Cardiac fibroblast (primary cell): Measurements from ENCODE around the gene SUPT5H.

Experiments
- DNase-seq, 2 donors: peaks; one replicate each; pipeline versions ENCODE4 v3.0.0 to v3.0.0-alpha.2; 2010; ENCODE audit warnings: low read depth in 2 of 2
- H3K4me3 ChIP-seq, 2 donors: replicated peaks in 1 of 2; 1 replicate in 1 of 2; 2 replicates in 1 of 2; pipeline ENCODE4 v1.5.1; 2011; ENCODE audit warnings: low read depth in 2 of 2, low read length in 2 of 2, mild to moderate bottlenecking in 2 of 2, moderate library complexity in 1 of 2
- CTCF ChIP-seq: IDR thresholded peaks from one replicate; pipeline ENCODE4 v1.5.1; 2011; ENCODE audit warnings: low read depth, mild to moderate bottlenecking, low read length, inconsistent platforms

SUPT5H gene

DNA sequence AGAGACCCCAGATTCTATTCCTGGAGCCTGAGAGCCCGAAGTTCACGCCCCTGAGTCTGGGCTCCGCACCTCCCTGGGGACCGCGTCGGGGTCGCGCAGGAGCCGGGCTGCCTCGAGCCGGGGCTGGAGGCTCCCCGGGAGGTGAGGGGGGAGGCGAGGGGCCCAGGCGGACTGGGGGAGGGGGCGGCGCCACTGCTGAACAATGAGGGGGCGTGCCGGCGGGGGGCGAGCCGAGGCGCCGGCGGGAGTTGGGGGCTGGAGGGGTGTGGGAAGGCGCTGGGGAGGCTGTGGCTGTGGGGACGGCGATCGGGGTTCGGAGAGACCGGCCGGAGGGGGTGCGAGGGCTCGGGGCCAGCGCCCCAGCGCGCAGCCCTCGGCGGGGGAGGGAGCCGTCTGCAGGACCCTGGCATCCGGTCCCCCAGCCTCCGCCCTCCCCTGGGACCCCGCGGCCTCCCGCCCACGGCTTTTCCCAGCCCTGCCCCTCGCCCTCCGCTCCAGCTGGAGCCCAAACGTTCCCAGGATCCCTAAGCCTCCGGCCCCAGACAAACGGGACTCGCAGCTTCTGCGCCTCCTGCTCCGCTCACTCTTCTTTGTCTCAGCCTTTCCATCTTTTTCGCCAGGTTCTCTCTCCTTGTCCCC is 32.0 kb upstream of the SUPT5H start:
- TF ChIP-seq CTCF, result no peak
- DNase-seq, result peak; percentile 57 to 83
- H3K4me3 ChIP-seq, result peak overlapping the region; percentile 84 to 87

GRCh38 chr19:39413911-39414608 is 31.3 kb upstream of the SUPT5H start:
- peak in 1 of 2 donors; percentile 43 for DNase-seq
- TF ChIP-seq CTCF, result peak; percentile 34
- H3K4me3 ChIP-seq, result peak overlapping the region; percentile 84 to 87

GRCh38 chr19:39415111-39416046 is 30.0 kb upstream of the SUPT5H start:
- no peak for DNase-seq
- TF ChIP-seq CTCF, result peak; percentile 2
- H3K4me3 ChIP-seq, result peak overlapping the region; percentile 84 to 87

DNA sequence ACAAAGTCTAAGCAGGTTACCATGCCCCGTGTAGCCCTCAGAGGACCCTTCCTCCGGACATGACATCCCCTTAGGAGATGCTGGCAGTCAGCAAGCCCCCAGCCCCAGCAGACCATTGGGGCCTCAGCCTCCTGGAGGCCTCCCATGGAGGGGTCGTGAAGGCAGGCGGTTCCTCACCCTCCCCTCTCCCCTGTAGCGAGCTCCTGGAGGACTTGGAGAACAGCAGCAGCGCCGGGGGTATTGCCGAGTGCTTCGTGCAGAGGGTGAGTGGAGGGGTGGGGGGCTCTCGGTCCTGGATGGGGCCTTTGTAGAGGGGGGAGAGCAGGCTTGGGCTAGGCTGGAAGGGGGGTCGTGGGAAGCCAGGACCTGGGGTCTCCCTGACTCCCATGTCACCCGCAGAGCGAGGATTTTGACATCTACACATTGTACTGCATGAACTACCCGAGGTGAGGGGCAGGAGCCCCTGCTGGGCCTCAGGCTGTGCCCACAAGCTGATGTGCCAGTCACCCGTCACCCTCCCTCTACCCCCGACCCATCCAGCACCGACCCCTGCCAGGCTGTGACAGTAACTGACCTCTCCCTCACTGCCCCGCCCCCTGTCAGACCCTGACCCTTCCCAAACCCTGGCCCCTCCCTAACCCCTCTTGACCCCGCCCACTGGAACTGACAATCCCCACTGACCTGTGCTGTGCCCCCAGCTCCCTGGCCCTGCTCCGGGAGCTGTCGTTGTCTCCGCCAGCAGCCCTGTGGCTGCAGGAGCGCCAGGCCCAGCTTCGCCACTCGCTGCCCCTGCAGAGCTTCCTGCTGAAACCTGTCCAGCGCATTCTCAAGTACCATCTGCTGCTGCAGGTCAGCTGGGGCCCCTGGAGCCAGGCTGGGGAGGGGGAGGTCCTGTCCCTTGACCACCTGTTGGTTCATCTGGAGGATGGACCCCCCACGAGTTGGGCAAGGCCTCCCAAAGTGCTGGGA is 28.9 kb upstream of the SUPT5H start:
- TF ChIP-seq CTCF, result no peak
- no peak for DNase-seq
- H3K4me3 ChIP-seq, result no peak overlapping the region

DNA sequence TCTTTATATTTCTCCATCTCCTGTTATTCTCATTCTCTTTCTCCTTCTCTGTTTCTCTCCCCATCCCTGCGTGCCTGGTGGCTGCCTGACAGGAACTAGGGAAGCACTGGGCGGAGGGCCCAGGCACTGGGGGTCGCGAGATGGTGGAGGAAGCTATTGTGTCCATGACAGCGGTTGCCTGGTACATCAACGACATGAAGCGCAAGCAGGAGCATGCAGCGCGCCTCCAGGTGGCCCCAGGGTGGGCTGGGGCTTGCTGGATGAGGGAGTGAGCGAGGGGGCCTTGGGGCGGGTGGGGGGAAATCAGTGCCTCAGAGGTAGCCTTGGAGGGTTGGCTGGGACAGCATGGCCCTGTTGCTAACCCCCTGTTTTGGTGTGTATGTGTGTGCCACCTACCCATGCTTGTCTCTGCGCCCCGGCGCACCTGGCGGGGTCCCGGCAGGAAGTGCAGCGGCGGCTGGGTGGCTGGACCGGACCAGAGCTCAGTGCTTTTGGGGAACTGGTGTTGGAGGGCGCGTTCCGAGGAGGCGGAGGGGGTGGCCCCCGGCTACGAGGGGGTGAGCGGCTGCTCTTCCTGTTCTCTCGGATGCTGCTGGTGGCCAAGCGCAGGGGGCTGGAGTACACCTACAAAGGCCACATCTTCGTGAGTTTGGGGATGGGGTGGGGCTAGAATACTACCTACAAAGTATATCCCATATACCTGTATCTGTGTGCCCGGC is 27.8 kb upstream of the SUPT5H start:
- no peak for TF ChIP-seq CTCF
- H3K4me3 ChIP-seq, result no peak overlapping the region
- DNase-seq, result no peak
